Mesenchymal stem cell (in vitro differentiated cells and primary cell): ENCODE measurements around the gene TGM1. TPM values are rescaled to one million over a fixed set of nuclear protein-coding genes. Genes with fewer than 3 reads are reported as not detected.

ENCODE experiments used
- DNase-seq: peaks from one replicate; pipeline ENCODE4 v3.0.0-alpha.2; 2013
- H2AFZ ChIP-seq: one replicate; pipeline ENCODE4 v1.6.1; 2013; ENCODE audit warnings: low read depth, mild to moderate bottlenecking, control low read depth, inconsistent platforms, low read length, moderate library complexity
- H2AK5ac ChIP-seq: 2 replicates; pipeline ENCODE4 v1.6.1; 2013; ENCODE audit warnings: low read length, moderate library complexity, mild to moderate bottlenecking, inconsistent platforms; ENCODE audit not compliant: severe bottlenecking
- H2BK120ac ChIP-seq: one replicate; pipeline ENCODE4 v1.6.1; 2013; ENCODE audit warnings: low read depth, mild to moderate bottlenecking, inconsistent platforms, low read length, moderate library complexity
- H2BK12ac ChIP-seq, 2 experiments: one replicate each; pipeline ENCODE4 v1.6.1; 2013; ENCODE audit warnings: inconsistent platforms in 2 of 2, low read length in 2 of 2, mild to moderate bottlenecking in 2 of 2, moderate library complexity in 2 of 2, control low read depth in 1 of 2
- H2BK15ac ChIP-seq: one replicate; pipeline ENCODE4 v1.6.1; 2013; ENCODE audit warnings: mild to moderate bottlenecking, low read depth, inconsistent platforms; ENCODE audit not compliant: poor library complexity, severe bottlenecking
- H2BK5ac ChIP-seq: 2 replicates; pipeline ENCODE4 v1.6.1; 2013; ENCODE audit warnings: low read depth, mild to moderate bottlenecking, low read length, control low read depth, inconsistent platforms; ENCODE audit not compliant: poor library complexity, severe bottlenecking
- H3K14ac ChIP-seq, 2 experiments: one replicate each; pipeline ENCODE4 v1.6.1; 2013; ENCODE audit warnings: inconsistent platforms in 2 of 2, low read length in 2 of 2, control low read depth in 1 of 2, mild to moderate bottlenecking in 1 of 2, moderate library complexity in 1 of 2
- H3K18ac ChIP-seq, 2 experiments: one replicate each; pipeline ENCODE4 v1.6.1; 2013; ENCODE audit warnings: inconsistent platforms in 2 of 2, low read length in 2 of 2, control low read depth in 1 of 2, low read depth in 1 of 2, mild to moderate bottlenecking in 1 of 2
- H3K23ac ChIP-seq, 2 experiments: one replicate each; pipeline ENCODE4 v1.6.1; 2013; ENCODE audit warnings: inconsistent platforms in 2 of 2, low read length in 2 of 2, mild to moderate bottlenecking in 2 of 2, moderate library complexity in 2 of 2, control low read depth in 1 of 2
- H3K27ac ChIP-seq: 2 replicates; pipeline ENCODE4 v1.5.1; 2013; ENCODE audit warnings: mild to moderate bottlenecking, moderate library complexity, low read length, control low read depth, inconsistent platforms; ENCODE audit not compliant: poor library complexity, severe bottlenecking
- H3K27me3 ChIP-seq, 2 experiments: 2 replicates each; pipeline versions ENCODE4 v1.6.1 to v1.7.0; 2013; ENCODE audit warnings: low read length in 2 of 2, mild to moderate bottlenecking in 2 of 2, moderate library complexity in 2 of 2, control low read depth in 1 of 2, inconsistent platforms in 1 of 2; ENCODE audit not compliant: control insufficient read depth in 1 of 2, insufficient read depth in 1 of 2
- H3K36me3 ChIP-seq, 2 experiments: 2 replicates each; pipeline versions ENCODE4 v1.6.1 to v1.7.0; 2013; ENCODE audit warnings: low read length in 2 of 2, control low read depth in 1 of 2, inconsistent platforms in 1 of 2, low read depth in 1 of 2, mild to moderate bottlenecking in 1 of 2; ENCODE audit not compliant: insufficient read depth in 2 of 2, control insufficient read depth in 1 of 2
- H3K4ac ChIP-seq, 2 experiments: one replicate each; pipeline ENCODE4 v1.6.1; 2013; ENCODE audit warnings: inconsistent platforms in 2 of 2, low read length in 2 of 2, mild to moderate bottlenecking in 2 of 2, moderate library complexity in 2 of 2, control low read depth in 1 of 2, low read depth in 1 of 2
- H3K4me1 ChIP-seq: 2 replicates; pipeline ENCODE4 v1.6.1; 2013; ENCODE audit warnings: low read depth, low read length, control low read depth; ENCODE audit not compliant: control insufficient read depth, insufficient read depth
- H3K4me2 ChIP-seq: 2 replicates; pipeline ENCODE4 v1.6.1; 2013; ENCODE audit warnings: low read length, mild to moderate bottlenecking, inconsistent platforms; ENCODE audit not compliant: poor library complexity, severe bottlenecking
- H3K4me3 ChIP-seq, 2 experiments: 2 replicates each; pipeline versions ENCODE4 v1.5.1 to v1.7.0; 2013; ENCODE audit warnings: low read length in 2 of 2, mild to moderate bottlenecking in 2 of 2, control low read depth in 1 of 2, low read depth in 1 of 2; ENCODE audit not compliant: insufficient read depth in 1 of 2
- H3K79me1 ChIP-seq: replicated peaks from 2 replicates; pipeline ENCODE4 v1.6.1; 2013; ENCODE audit warnings: mild to moderate bottlenecking, control low read depth, low read length, inconsistent platforms; ENCODE audit not compliant: poor library complexity, severe bottlenecking
- H3K9ac ChIP-seq: 2 replicates; pipeline ENCODE4 v1.7.0; 2013; ENCODE audit warnings: mild to moderate bottlenecking, low read length, moderate library complexity
- H3K9me3 ChIP-seq: 2 replicates; pipeline ENCODE4 v1.7.0; 2013; ENCODE audit warnings: mild to moderate bottlenecking, low read length; ENCODE audit not compliant: control insufficient read depth
- H4K8ac ChIP-seq: one replicate; pipeline ENCODE4 v1.6.1; 2013; ENCODE audit warnings: inconsistent platforms, mild to moderate bottlenecking, low read length, moderate library complexity
- H4K91ac ChIP-seq: one replicate; pipeline ENCODE4 v1.6.1; 2013; ENCODE audit warnings: mild to moderate bottlenecking, low read length, inconsistent platforms
- WGBS: methylation state at CpG from one replicate; pipeline ENCODE4 v1.1.7; 2013; ENCODE audit warnings: mixed read lengths; 5-methylcytosine and 5-hydroxymethylcytosine counted together
- polyA plus RNA-seq, 2 experiments: library from polyadenylated mRNA; stranded (reverse); fragments of 200-250 nt; gene quantifications; one replicate each; pipeline ENCODE4 v1.2.3, GENCODE V29; 2013

TGM1 gene
- 0.41 TPM for polyA plus RNA-seq (2013, experiment 1 of 2)
- polyA plus RNA-seq (2013, experiment 2 of 2), result 0.36 TPM

DNA sequence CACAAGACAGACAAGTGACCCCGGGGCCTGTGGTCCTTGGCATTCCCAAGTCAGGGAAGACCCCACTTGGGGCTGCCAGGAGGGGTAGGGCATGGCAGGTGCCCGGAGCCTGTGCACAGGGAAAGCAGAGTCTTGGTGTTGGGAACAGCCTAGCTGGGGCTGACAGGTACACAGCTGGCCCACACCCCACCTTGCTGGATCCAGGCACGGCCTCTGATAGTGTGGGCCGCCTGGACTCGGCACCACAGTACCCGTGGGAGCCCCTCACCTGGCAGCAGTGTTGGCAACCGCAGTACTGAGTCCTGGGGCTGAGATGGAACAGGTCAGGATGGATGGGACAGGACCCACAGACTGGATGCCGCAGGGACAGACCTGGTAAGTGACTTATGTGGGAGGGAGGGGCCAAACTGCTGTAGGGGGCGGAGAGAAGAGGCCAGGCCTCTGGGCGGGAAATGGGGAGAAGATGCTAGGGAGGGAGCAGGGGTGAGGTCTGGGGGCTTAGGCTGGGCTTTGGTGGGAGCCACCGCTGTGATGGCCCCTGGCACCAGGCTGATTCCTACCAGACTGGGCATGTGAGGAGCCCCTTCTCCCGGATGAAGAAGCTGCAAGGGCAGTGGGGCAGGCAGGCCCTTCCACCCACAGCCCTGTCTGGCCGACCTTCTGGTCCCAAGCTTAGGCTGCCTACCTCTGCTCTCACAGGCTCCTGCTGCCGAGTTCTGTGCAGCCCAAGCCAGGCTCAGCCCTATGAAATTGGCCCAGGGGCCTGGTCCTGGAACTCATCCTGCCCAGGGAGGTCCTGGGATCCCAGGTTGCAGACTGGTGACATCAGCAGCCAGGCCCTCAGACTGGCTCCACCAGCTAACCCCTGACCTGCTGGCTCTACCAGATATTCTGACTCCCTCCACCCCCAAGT, at the start of gene TGM1:
Gene TGM1 (minus strand): TSS at position 357 of the 913 bp plus-strand sequence. CDS start 825 bp downstream, outside the sequence.
- no peak within 1 kb of the TSS for H3K4me3 ChIP-seq
- no peak within 1 kb of the TSS for H2BK15ac ChIP-seq
- H3K14ac ChIP-seq, result no peak within 1 kb of the TSS
- H3K4me2 ChIP-seq, result no peak within 1 kb of the TSS
- no peak within 1 kb of the TSS for H3K9ac ChIP-seq
- no peak within 1 kb of the TSS for H3K27ac ChIP-seq
- no peak within 1 kb of the TSS for H2BK5ac ChIP-seq
- no peak within 1 kb of the TSS for H3K23ac ChIP-seq
- H3K79me1 ChIP-seq, result peaks cover 3% of the 10 kb centered on the region
- peaks cover 6% of the 10 kb centered on the region for H3K4me1 ChIP-seq
- no peak for DNase-seq
- H3K4ac ChIP-seq, result no peak within 1 kb of the TSS
- H2BK120ac ChIP-seq, result no peak within 1 kb of the TSS
- H3K27me3 ChIP-seq, result no peaks in the 10 kb centered on the region
- WGBS, result 83% methylated on average over 14 of the region's 14 CpGs
- H3K36me3 ChIP-seq, result peaks cover 36 to 65% of the 10 kb centered on the region in 2 experiments
- no peak within 1 kb of the TSS for H3K18ac ChIP-seq
- no peak within 1 kb of the TSS for H4K8ac ChIP-seq
- H2AK5ac ChIP-seq, result no peak within 1 kb of the TSS
- no peaks in the 10 kb centered on the region for H3K9me3 ChIP-seq
- H4K91ac ChIP-seq, result no peak within 1 kb of the TSS
- no peak within 1 kb of the TSS for H2BK12ac ChIP-seq
- H2AFZ ChIP-seq, result no peak within 1 kb of the TSS

DNA sequence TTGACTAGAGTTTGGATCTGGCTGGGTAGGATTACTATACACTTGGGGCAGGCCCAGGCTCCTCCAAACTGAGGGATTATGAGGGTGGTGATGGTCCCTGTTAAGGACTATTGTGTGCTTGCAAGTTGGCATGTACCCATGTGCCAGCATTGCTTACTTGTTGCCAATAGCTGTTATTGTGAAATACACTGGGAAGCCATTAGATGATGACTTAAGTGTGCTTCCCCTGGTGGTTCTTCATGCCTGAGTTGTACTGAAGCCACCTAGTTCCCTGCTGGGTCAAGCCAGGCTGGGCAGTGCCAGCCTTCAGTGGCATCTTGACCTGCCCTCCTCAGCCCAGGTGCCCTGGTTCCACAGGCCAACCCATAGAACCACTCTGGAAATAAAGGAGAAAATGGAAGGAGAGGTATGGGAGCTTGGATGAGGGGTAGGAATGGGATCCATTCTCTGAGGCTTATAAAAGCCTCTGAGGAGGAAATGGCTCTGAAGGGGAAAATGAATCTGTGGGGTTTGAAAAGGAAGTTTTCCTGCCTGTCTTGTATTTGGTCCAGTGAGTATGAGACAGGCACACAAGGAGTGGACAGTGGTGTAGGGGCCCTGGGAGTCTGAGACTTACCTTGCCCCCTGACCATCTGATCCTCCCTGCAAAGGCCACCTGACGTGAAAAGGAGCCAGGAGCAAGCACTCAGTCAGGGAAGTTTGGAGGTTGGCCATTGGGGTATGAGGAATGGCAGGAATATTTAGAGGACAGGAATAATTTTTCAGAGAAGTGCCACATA, 49.0 kb upstream of the TGM1 start:
- DNase-seq, result no peak
- H3K23ac ChIP-seq, result no peak overlapping the region
- 100% methylated on average over 1 of the region's 1 CpG for WGBS

DNA sequence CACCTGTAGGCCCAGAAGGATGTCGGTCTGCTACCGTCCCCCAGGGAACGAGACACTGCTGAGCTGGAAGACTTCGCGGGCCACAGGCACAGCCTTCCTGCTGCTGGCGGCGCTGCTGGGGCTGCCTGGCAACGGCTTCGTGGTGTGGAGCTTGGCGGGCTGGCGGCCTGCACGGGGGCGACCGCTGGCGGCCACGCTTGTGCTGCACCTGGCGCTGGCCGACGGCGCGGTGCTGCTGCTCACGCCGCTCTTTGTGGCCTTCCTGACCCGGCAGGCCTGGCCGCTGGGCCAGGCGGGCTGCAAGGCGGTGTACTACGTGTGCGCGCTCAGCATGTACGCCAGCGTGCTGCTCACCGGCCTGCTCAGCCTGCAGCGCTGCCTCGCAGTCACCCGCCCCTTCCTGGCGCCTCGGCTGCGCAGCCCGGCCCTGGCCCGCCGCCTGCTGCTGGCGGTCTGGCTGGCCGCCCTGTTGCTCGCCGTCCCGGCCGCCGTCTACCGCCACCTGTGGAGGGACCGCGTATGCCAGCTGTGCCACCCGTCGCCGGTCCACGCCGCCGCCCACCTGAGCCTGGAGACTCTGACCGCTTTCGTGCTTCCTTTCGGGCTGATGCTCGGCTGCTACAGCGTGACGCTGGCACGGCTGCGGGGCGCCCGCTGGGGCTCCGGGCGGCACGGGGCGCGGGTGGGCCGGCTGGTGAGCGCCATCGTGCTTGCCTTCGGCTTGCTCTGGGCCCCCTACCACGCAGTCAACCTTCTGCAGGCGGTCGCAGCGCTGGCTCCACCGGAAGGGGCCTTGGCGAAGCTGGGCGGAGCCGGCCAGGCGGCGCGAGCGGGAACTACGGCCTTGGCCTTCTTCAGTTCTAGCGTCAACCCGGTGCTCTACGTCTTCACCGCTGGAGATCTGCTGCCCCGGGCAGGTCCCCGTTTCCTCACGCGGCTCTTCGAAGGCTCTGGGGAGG, 47.9 kb upstream of the TGM1 start, which contains the start of gene LTB4R:
Gene LTB4R (plus strand): TSS at position 857 of the 959 bp plus-strand sequence. CDS start 4,150 bp downstream, outside the sequence.
- Histone ChIP-seq H3K36me3 (peaks cover 26 to 40% of the 10 kb centered on the region in 2 experiments), H3K23ac (no peak within 1 kb of the TSS), H2BK120ac (no peak within 1 kb of the TSS), H3K79me1 (peaks cover 3% of the 10 kb centered on the region), H3K27me3 (peaks cover 0 to 6% of the 10 kb centered on the region in 2 experiments), H3K4me2 (no peak within 1 kb of the TSS), H4K91ac (peak within 1 kb of the TSS; percentile 34), H3K4me1 (peaks cover 10% of the 10 kb centered on the region), H3K27ac (no peak within 1 kb of the TSS), H3K9me3 (no peaks in the 10 kb centered on the region), H2BK5ac (no peak within 1 kb of the TSS), H3K4me3 (peak within 1 kb of the TSS in 1 of 2 experiments; percentile 70), H2AFZ (no peak within 1 kb of the TSS), H2BK12ac (no peak within 1 kb of the TSS), H2BK15ac (no peak within 1 kb of the TSS), H3K18ac (no peak within 1 kb of the TSS), H3K14ac (peak within 1 kb of the TSS in 1 of 2 experiments; percentile 39), H2AK5ac (no peak within 1 kb of the TSS), H3K4ac (no peak within 1 kb of the TSS), H4K8ac (no peak within 1 kb of the TSS), H3K9ac (peak within 1 kb of the TSS; percentile 63)
- no peak for DNase-seq
- 98% methylated on average over 99 of the region's 99 CpGs for WGBS

More for the DNA sequence above, 49.0 kb upstream of the TGM1 start:
- no peak overlapping the region for H4K8ac ChIP-seq
- no peak overlapping the region for H2AK5ac ChIP-seq
- H3K4me1 ChIP-seq, result peaks cover 10% of the 10 kb centered on the region
- H2BK15ac ChIP-seq, result no peak overlapping the region
- H3K27ac ChIP-seq, result no peak overlapping the region
- H4K91ac ChIP-seq, result no peak overlapping the region
- H3K4ac ChIP-seq, result no peak overlapping the region
- no peak overlapping the region for H3K4me2 ChIP-seq
- no peak overlapping the region for H2BK12ac ChIP-seq
- H2BK5ac ChIP-seq, result no peak overlapping the region
- no peaks in the 10 kb centered on the region for H3K9me3 ChIP-seq
- H2AFZ ChIP-seq, result no peak overlapping the region
- peaks cover 15 to 33% of the 10 kb centered on the region in 2 experiments for H3K36me3 ChIP-seq
- H2BK120ac ChIP-seq, result no peak overlapping the region
- H3K4me3 ChIP-seq, result peak overlapping the region in 1 of 2 experiments; percentile 70
- H3K79me1 ChIP-seq, result peaks cover 3% of the 10 kb centered on the region
- no peak overlapping the region for H3K14ac ChIP-seq
- H3K9ac ChIP-seq, result peak overlapping the region; percentile 63
- H3K27me3 ChIP-seq, result peaks cover 0 to 7% of the 10 kb centered on the region in 2 experiments
- H3K18ac ChIP-seq, result no peak overlapping the region
